ENCODE measurements around the gene TAAR5.

Gene TAAR5

DNA sequence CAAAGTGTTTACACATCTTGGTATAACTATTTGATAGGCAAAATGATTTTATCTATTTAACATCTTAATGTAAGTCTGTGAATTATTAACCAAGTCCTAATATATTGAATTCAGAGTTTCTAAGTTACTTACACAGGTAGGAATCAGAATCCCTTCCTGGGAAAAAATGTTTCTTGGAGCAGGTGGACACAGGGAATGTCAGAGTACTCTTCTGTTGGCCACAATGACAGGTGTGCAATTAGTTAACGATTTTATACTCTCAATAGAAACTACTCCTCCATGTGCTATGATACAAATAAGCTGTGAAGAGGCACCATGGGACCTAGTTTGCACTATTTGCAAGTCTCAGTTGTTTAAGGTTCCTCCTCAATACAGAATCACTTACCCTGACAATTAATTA lies 821 bp upstream of the TAAR5 start:
- Histone ChIP-seq H3K4me1 (ENCODE audit: low read length) (no peaks in the 10 kb centered on the region), H3K27me3 (replicated peaks; ENCODE audit: insufficient read depth, low read length) (no peaks in the 10 kb centered on the region), H3K36me3 (replicated peaks; ENCODE audit: insufficient read depth, low read length) (no peaks in the 10 kb centered on the region), H3K27ac (ENCODE audit: low read length) (no peak overlapping the region), H3K79me2 (ENCODE audit: low read length) (no peaks in the 10 kb centered on the region), H4K20me1 (ENCODE audit: insufficient read depth, low read length) (no peaks in the 10 kb centered on the region), H3K9me3 (replicated peaks; ENCODE audit: insufficient read depth, low read length) (no peaks in the 10 kb centered on the region), H3F3A (ENCODE audit: insufficient read depth, low read length) (no peaks in the 10 kb centered on the region), H2AFZ (ENCODE audit: low read length) (no peak overlapping the region), H3K9me2 (replicated peaks; ENCODE audit: insufficient read depth, low read length) (no peaks in the 10 kb centered on the region), H3K4me2 (ENCODE audit: low read depth, low read length) (no peak overlapping the region), H3K4me3 (ENCODE audit: low read length) (no peak overlapping the region), H3K9ac (ENCODE audit: low read length) (no peak overlapping the region)
- TF ChIP-seq, protein P1, sequence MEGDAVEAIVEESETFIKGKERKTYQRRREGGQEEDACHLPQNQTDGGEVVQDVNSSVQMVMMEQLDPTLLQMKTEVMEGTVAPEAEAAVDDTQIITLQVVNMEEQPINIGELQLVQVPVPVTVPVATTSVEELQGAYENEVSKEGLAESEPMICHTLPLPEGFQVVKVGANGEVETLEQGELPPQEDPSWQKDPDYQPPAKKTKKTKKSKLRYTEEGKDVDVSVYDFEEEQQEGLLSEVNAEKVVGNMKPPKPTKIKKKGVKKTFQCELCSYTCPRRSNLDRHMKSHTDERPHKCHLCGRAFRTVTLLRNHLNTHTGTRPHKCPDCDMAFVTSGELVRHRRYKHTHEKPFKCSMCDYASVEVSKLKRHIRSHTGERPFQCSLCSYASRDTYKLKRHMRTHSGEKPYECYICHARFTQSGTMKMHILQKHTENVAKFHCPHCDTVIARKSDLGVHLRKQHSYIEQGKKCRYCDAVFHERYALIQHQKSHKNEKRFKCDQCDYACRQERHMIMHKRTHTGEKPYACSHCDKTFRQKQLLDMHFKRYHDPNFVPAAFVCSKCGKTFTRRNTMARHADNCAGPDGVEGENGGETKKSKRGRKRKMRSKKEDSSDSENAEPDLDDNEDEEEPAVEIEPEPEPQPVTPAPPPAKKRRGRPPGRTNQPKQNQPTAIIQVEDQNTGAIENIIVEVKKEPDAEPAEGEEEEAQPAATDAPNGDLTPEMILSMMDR (IDR thresholded peaks at IDR 0.05; ENCODE audit: low read length), result no peak
- no peak for TF ChIP-seq EZH2phosphoT487 (IDR thresholded peaks at IDR 0.05; ENCODE audit: low read length)
- no peak for DNase-seq

DNA sequence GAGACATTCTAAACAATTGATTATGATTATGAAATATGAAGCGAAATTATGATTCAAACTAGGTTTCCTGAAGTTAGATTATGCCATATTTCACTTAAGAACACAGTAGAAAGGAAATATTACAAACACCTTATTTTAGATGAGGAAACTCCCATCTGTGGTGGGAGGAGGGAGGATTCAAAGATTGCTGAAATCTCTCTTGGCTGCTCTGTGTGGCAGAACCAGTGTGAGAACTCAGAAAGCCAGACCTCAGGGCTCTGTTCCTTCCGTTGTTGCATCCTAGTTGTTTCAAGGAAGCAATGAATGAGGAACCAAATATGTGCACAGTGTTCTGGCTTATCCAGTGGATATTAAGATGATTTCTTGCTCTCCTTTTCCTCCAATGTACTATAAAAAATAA lies 2.1 kb downstream of the TAAR5 start:
- no peaks in the 10 kb centered on the region for H3K9me3 ChIP-seq (replicated peaks; ENCODE audit: insufficient read depth, low read length)
- no peaks in the 10 kb centered on the region for H3K27me3 ChIP-seq (replicated peaks; ENCODE audit: insufficient read depth, low read length)
- H3F3A ChIP-seq (ENCODE audit: insufficient read depth, low read length), result no peaks in the 10 kb centered on the region
- TF ChIP-seq, protein P1 (IDR thresholded peaks at IDR 0.05; ENCODE audit: low read length), result no peak
- TF ChIP-seq EZH2phosphoT487 (IDR thresholded peaks at IDR 0.05; ENCODE audit: low read length), result no peak
- TF ChIP-seq EZH2 (optimal IDR thresholded peaks at IDR 0.05; ENCODE audit: low read depth, low read length), result no peak
- no peak overlapping the region for H3K4me3 ChIP-seq (ENCODE audit: low read length)
- no peaks in the 10 kb centered on the region for H4K20me1 ChIP-seq (ENCODE audit: insufficient read depth, low read length)
- H3K27ac ChIP-seq (ENCODE audit: low read length), result no peak overlapping the region
- H3K36me3 ChIP-seq (replicated peaks; ENCODE audit: insufficient read depth, low read length), result no peaks in the 10 kb centered on the region
- DNase-seq, result no peak
- no peaks in the 10 kb centered on the region for H3K9me2 ChIP-seq (replicated peaks; ENCODE audit: insufficient read depth, low read length)
- no peak overlapping the region for H2AFZ ChIP-seq (ENCODE audit: low read length)
- H3K4me2 ChIP-seq (ENCODE audit: low read depth, low read length), result no peak overlapping the region
- no peak overlapping the region for H3K9ac ChIP-seq (ENCODE audit: low read length)
- H3K4me1 ChIP-seq (ENCODE audit: low read length), result no peaks in the 10 kb centered on the region
- H3K79me2 ChIP-seq (ENCODE audit: low read length), result no peaks in the 10 kb centered on the region

DNA sequence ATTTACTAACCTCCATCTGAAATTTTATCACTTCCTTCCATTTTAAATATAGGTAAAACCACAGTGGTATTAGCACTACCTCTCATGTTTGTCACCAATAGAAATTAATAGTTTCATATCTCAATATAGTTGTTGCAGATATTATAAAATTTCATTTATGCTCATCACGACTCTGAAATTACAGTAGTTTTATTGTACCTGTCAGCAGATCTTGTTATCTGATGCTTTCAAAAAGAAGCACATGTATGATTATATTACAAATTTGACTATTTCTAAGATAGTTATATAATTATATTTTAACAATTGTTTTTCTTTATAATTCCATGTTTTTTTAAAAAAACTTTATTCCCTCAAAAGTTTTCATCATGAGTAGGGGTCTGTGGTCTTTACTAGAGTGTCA lies 4.8 kb downstream of the TAAR5 start:
- no peaks in the 10 kb centered on the region for H3K4me1 ChIP-seq (ENCODE audit: low read length)
- H2AFZ ChIP-seq (ENCODE audit: low read length), result no peak overlapping the region
- no peaks in the 10 kb centered on the region for H3K79me2 ChIP-seq (ENCODE audit: low read length)
- H3K27me3 ChIP-seq (replicated peaks; ENCODE audit: insufficient read depth, low read length), result no peaks in the 10 kb centered on the region
- no peaks in the 10 kb centered on the region for H3K9me3 ChIP-seq (replicated peaks; ENCODE audit: insufficient read depth, low read length)
- no peak overlapping the region for H3K4me2 ChIP-seq (ENCODE audit: low read depth, low read length)
- no peaks in the 10 kb centered on the region for H3K36me3 ChIP-seq (replicated peaks; ENCODE audit: insufficient read depth, low read length)
- DNase-seq, result no peak
- H4K20me1 ChIP-seq (ENCODE audit: insufficient read depth, low read length), result no peaks in the 10 kb centered on the region
- no peak overlapping the region for H3K4me3 ChIP-seq (ENCODE audit: low read length)
- H3K9me2 ChIP-seq (replicated peaks; ENCODE audit: insufficient read depth, low read length), result no peaks in the 10 kb centered on the region
- no peak overlapping the region for H3K27ac ChIP-seq (ENCODE audit: low read length)
- TF ChIP-seq, protein P1 (IDR thresholded peaks at IDR 0.05; ENCODE audit: low read length), result no peak
- TF ChIP-seq EZH2 (optimal IDR thresholded peaks at IDR 0.05; ENCODE audit: low read depth, low read length), result no peak
- no peak for TF ChIP-seq EZH2phosphoT487 (IDR thresholded peaks at IDR 0.05; ENCODE audit: low read length)
- H3F3A ChIP-seq (ENCODE audit: insufficient read depth, low read length), result no peaks in the 10 kb centered on the region
- no peak overlapping the region for H3K9ac ChIP-seq (ENCODE audit: low read length)
